ENCODE data around the gene HERC3. TPM values are rescaled to one million over a fixed set of nuclear protein-coding genes. Genes with fewer than 3 reads are reported as not detected.

The HERC3 gene
- total and polyA plus RNA-seq, 2 of the 13 experiments (the other 11 are each of a cell fraction or from before 2014, with no cell fraction given), result 3.8 to 6.2 TPM

- Histone ChIP-seq H3K27ac (ENCODE audit: extremely low read length, insufficient read depth, low read length) (no peak overlapping the region), H3K4me3 (replicated peaks in 1 of 3; ENCODE audit: insufficient read depth in 1 of 3, low read depth in 2 of 3, low read length in 3 of 3) (no peak overlapping the region), H4K20me1 (ENCODE audit: insufficient read depth, low read length) (no peaks in the 10 kb centered on the region), H3K4me2 (ENCODE audit: low read depth, low read length) (no peak overlapping the region), H3K9me3 (ENCODE audit: low read length) (no peaks in the 10 kb centered on the region), H3K36me3 (replicated peaks in 1 of 2; ENCODE audit: control insufficient read depth in 1 of 2, insufficient read depth in 2 of 2, low read length in 2 of 2) (no peaks in the 10 kb centered on the region), H3K9ac (ENCODE audit: insufficient read depth, low read depth, low read length) (no peak overlapping the region), H3K4me1 (ENCODE audit: insufficient read depth, low read length) (no peaks in the 10 kb centered on the region), H3K79me2 (ENCODE audit: insufficient read depth, low read length) (no peaks in the 10 kb centered on the region), H3K27me3 (ENCODE audit: control insufficient read depth in 1 of 2, insufficient read depth in 2 of 2, low read length in 2 of 2) (no peaks in the 10 kb centered on the region), H2AFZ (ENCODE audit: low read length) (no peak overlapping the region)
- FAIRE-seq (no peak), ATAC-seq (no peak; the same call in 2 of the 3 replicates), DNase-seq (ENCODE audit: low spot score) (no peak)
- in situ Hi-C loops (cut with HindIII; ENCODE audit: extremely low pct_ligation_motif_present, low pct_unique_long_range_greater_than_20kb) (no loop called here), intact Hi-C loops (cut with micrococcal nuclease; ENCODE audit: unreplicated experiment) (no loop called here)
- 47% methylated on average over 2 of the region's 2 CpGs for WGBS (ENCODE audit: low lambda C conversion rate)
- POLR2A ChIA-PET, result no interaction called here
- TF ChIP-seq HOXA3 (CRISPR knock-in tag; IDR thresholded peaks at IDR 0.05) (no peak), MAFF (IDR thresholded peaks at IDR 0.05; ENCODE audit: low read depth, low read length) (0 out of 2 replicates have a peak, but pooled peaks have one; percentile 11), FOSL2 (CRISPR knock-in tag; IDR thresholded peaks at IDR 0.05) (no peak), TBL1XR1 (IDR thresholded peaks at IDR 0.05; ENCODE audit: borderline replicate concordance, low read length, partially characterized antibody) (no peak), NFE2L2 (IDR thresholded peaks at IDR 0.05; ENCODE audit: low read length) (peak; percentile 27; the same call in 1 of the 2 replicates), FOXK2 (IDR thresholded peaks at IDR 0.05) (no peak), MAFK (conservative IDR thresholded peaks at IDR 0.05 in 1 of 2, IDR thresholded peaks at IDR 0.05 in 1 of 2; ENCODE audit: low read length in 2 of 2) (0 out of 4 replicates have a peak, but pooled peaks of 1 of the 2 experiments have one; percentile 9), GZF1 (CRISPR knock-in tag; IDR thresholded peaks at IDR 0.05) (no peak), RFX1 (IDR thresholded peaks at IDR 0.05) (no peak)
- TF ChIP-seq, protein P1, sequence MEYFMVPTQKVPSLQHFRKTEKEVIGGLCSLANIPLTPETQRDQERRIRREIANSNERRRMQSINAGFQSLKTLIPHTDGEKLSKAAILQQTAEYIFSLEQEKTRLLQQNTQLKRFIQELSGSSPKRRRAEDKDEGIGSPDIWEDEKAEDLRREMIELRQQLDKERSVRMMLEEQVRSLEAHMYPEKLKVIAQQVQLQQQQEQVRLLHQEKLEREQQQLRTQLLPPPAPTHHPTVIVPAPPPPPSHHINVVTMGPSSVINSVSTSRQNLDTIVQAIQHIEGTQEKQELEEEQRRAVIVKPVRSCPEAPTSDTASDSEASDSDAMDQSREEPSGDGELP (IDR thresholded peaks at IDR 0.05; ENCODE audit: borderline replicate concordance, low read depth), result peak; percentile 11; the same call in 1 of the 2 replicates
- TF ChIP-seq, protein P2, sequence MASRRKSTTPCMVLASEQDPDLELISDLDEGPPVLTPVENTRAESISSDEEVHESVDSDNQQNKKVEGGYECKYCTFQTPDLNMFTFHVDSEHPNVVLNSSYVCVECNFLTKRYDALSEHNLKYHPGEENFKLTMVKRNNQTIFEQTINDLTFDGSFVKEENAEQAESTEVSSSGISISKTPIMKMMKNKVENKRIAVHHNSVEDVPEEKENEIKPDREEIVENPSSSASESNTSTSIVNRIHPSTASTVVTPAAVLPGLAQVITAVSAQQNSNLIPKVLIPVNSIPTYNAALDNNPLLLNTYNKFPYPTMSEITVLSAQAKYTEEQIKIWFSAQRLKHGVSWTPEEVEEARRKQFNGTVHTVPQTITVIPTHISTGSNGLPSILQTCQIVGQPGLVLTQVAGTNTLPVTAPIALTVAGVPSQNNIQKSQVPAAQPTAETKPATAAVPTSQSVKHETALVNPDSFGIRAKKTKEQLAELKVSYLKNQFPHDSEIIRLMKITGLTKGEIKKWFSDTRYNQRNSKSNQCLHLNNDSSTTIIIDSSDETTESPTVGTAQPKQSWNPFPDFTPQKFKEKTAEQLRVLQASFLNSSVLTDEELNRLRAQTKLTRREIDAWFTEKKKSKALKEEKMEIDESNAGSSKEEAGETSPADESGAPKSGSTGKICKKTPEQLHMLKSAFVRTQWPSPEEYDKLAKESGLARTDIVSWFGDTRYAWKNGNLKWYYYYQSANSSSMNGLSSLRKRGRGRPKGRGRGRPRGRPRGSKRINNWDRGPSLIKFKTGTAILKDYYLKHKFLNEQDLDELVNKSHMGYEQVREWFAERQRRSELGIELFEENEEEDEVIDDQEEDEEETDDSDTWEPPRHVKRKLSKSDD (CRISPR knock-in tag; IDR thresholded peaks at IDR 0.05; ENCODE audit: low read depth), result no peak
- BruUV-seq (replicated peaks), result no TSS peak
- CTCF ChIA-PET (ENCODE audit: low intra/inter-chr PET ratio, low total read pairs), result no interaction called here
Measured at GRCh38 chr4:88630756-88631155, 38.5 kb downstream of the HERC3 start.
